ENCODE data around the gene PUS3.
"Not testable (repeated sequence)": the region's sequence is repeated elsewhere in the genome, so short reads cannot be mapped to it uniquely, and the experiment has no call there.

- not testable (repeated sequence) for TF ChIP-seq EZH2 (IDR thresholded peaks at IDR 0.05; ENCODE audit: insufficient read depth, poor library complexity, severe bottlenecking); EZH2phosphoT487 (IDR thresholded peaks at IDR 0.05; ENCODE audit: insufficient read depth, low read depth)
These were observed 45.3 kb downstream of the PUS3 start for GRCh38 chr11:125857670-125858069.

All from GM23248 (cell line).